Right hindlimb (tissue), 1 donor: ENCODE results near the gene WDR35.

Source experiments
- DNase-seq: peaks from one replicate; pipeline ENCODE4 v3.0.0-alpha.2; 2018

The WDR35 gene

DNA sequence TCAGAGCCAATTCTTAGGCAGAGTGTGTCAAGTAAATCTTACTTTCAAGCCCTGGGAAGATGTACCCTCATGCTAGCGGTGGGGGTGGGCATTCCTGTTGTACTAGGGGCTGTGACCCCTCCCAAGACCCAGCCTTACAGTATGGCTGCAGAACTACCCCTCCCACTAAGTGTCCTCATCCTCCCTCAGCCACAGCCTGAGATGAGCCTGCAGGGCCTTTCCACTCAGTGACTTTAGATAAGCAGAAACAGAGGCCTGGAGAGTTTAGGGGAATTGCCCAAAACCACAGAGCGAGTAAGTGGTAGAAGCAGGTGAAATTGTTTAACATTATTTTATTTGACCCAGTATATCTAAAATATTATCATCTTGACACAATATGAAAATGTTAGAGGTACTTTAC is 124.8 kb downstream of the WDR35 start:
- DNase-seq, result no peak

DNA sequence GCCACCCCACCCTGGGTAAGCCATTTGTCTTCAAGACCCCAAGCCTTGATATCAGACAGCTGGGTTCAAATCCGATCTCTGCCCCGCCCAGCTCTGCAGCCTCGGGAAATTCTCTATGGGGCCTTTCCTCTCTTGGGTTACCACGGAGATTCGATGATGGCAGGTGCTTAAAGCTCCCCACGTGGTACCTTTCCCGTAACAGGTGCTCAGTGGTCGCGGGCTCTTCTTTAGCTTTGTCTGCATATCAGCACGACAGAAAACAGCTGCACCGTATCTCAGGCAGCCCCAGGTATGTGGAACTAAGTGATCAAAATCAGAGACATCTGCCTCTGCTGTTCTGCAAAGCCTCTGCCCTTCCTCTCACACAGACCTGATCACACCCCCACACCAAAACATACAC is 125.5 kb downstream of the WDR35 start:
- DNase-seq, result no peak

DNA sequence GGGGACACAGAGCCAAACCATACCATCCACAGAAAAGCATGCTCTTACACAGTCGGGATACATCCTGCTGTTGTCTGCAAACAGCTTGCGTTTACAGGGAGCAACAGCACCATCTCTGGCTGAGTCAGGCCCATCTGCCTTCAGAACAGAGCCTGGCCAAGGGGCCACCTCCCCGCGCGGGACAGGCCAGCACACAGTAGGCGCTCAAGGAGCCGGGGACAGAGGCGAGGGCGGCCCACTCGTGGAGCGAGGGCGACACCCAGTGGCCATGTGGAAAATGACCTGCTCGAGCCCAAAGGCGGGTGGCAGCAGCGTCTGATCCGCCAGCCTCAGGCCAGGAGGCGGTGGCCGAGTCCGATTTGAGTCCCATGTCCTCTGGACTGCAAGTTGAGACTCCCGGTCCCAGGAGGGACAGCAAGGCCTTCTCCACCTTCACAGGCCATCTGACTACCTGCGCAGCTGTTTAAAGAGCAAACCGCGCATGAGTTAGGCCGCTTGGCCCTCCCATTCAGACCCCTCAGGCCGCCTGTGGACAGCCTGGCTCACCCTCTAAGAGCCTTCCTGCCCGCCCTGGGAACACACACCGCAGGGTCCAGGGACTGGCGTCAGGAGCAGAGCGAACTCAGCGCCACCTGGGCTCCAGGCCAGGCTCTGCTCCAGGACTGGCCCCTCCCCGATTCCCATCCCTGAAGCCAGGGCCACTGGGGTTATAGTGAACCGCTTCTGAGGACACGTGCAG is 126.4 kb downstream of the WDR35 start:
- peak; percentile 79 for DNase-seq

DNA sequence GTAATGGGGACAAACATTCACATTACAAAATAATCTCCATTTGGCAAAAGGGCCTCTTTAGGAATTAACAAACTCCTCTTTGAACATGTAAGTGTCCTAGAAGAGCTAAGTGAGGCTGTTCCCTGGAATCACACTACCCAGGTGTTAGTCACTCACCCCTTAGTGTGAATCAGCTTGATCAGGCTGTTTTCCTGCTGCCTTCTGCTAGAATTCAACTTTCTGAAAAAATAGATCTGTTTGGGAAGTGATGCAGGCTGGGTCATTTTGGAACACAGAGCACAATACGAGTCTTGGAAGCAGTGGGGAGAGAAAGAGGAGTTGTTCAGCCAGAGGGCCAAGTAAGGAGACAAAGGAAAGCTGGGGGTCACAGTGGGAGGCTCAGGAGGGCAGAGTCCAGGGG is 128.1 kb downstream of the WDR35 start:
- no peak for DNase-seq
